Activated CD4-positive, alpha-beta T cell treated with anti-CD3 and anti-CD28 coated beads for 36 hours (primary cell): ENCODE data around the gene SLC22A5. TPM values are rescaled to one million over a fixed set of nuclear protein-coding genes. Genes with fewer than 3 reads are reported as not detected.

Source experiments
- ATAC-seq: fragments of 200-7000 bp; cut with Tn5 transposase; one replicate; pipeline ENCODE4 v1.10.0; 2021; ENCODE audit warnings: mild to moderate bottlenecking, moderate library complexity
- CTCF ChIA-PET: fragments of 350-600 bp; sonication (Branson Sonifier 250); formaldehyde crosslinking; loops from one replicate; lab custom pipeline; 2021; ENCODE audit warnings: antibody characterized with exemption; lab: Charles Lee
- POLR2A ChIA-PET: fragments of 350-600 bp; sonication (Branson Sonifier 250); formaldehyde crosslinking; loops from one replicate; lab custom pipeline; 2021; ENCODE audit warnings: antibody characterized with exemption, inconsistent platforms; lab: Charles Lee
- DNase-seq: peaks from one replicate; pipeline ENCODE4 v3.0.0-alpha.2; 2020
- H3K27ac Mint-ChIP-seq: one replicate; pipeline ENCODE4 v1.8.0; 2021; ENCODE audit warnings: mixed read lengths
- H3K27me3 Mint-ChIP-seq: one replicate; pipeline ENCODE4 v1.8.0; 2021; ENCODE audit warnings: mixed read lengths
- H3K36me3 Mint-ChIP-seq: one replicate; pipeline ENCODE4 v1.8.0; 2021; ENCODE audit warnings: low read depth, mixed read lengths
- H3K4me1 Mint-ChIP-seq: one replicate; pipeline ENCODE4 v1.8.0; 2021; ENCODE audit warnings: mixed read lengths
- H3K4me3 Mint-ChIP-seq: one replicate; pipeline ENCODE4 v1.8.0; 2021; ENCODE audit warnings: mild to moderate bottlenecking, moderate library complexity, mixed read lengths
- H3K9me3 Mint-ChIP-seq: one replicate; pipeline ENCODE4 v1.8.0; 2021; ENCODE audit warnings: low read depth, mixed read lengths
- intact Hi-C, 2 experiments: fragments of 100-400 bp; cut with DNase I in 1 of 2; cut with micrococcal nuclease in 1 of 2; formaldehyde crosslinking; loops; one replicate each; pipeline versions ENCODE4 v1.14.2 to v1.15.1; 2022 to 2024; cut with DNase I, micrococcal nuclease
- total RNA-seq, 2 experiments: library from RNA; stranded (reverse); gene quantifications; one replicate each; pipeline ENCODE4 v1.2.3, GENCODE V29; 2021

Gene SLC22A5
- total RNA-seq, 2 experiments from 2014 or later, result 3.7 to 4.9 TPM

GRCh38 chr5:132388244-132389050 is 18.9 kb downstream of the SLC22A5 start:
- intact Hi-C loops, result loop anchor here in 1 of 2 experiments (5.0 kb wide), 1 partner anchor 434 kb away; no protein-coding TSS in a partner anchor
- DNase-seq (no peak), ATAC-seq (no peak)
- H3K27me3 Mint-ChIP-seq, result no peaks in the 10 kb centered on the region
- no peaks in the 10 kb centered on the region for H3K36me3 Mint-ChIP-seq
- no peak overlapping the region for H3K27ac Mint-ChIP-seq
- no peak overlapping the region for H3K4me3 Mint-ChIP-seq
- peaks cover 55% of the 10 kb centered on the region for H3K4me1 Mint-ChIP-seq
- POLR2A ChIA-PET, result interaction anchor here (0.8 to 1.4 kb wide), 2 partner anchors 92 to 108 kb away, joined by 3 to 4 read pairs; no protein-coding TSS in a partner anchor
- CTCF ChIA-PET, result interaction anchor here (0.6 to 19.4 kb wide), 12 partner anchors 13 to 984 kb away, joined by 3 to 308 read pairs (median 4); no protein-coding TSS in a partner anchor
- H3K9me3 Mint-ChIP-seq, result no peaks in the 10 kb centered on the region

GRCh38 chr5:132389051-132389331 is 19.5 kb downstream of the SLC22A5 start:
- Mint-ChIP-seq H3K4me3 (no peak overlapping the region), H3K27ac (no peak overlapping the region), H3K9me3 (no peaks in the 10 kb centered on the region), H3K36me3 (no peaks in the 10 kb centered on the region), H3K27me3 (no peaks in the 10 kb centered on the region), H3K4me1 (peaks cover 55% of the 10 kb centered on the region)
- CTCF ChIA-PET, result interaction anchor here (0.8 to 19.4 kb wide), 4 partner anchors 22 to 120 kb away, joined by 3 to 308 read pairs (median 18); no protein-coding TSS in a partner anchor
- ATAC-seq (no peak), DNase-seq (no peak)
- intact Hi-C loops, result loop anchor here in 1 of 2 experiments (5.0 kb wide), 1 partner anchor 433 kb away; no protein-coding TSS in a partner anchor
- POLR2A ChIA-PET, result interaction anchor here (0.8 kb wide), 1 partner anchor 108 kb away, joined by 4 read pairs; no protein-coding TSS in a partner anchor

- ATAC-seq (peak; percentile 60), DNase-seq (peak; percentile 56)
- Mint-ChIP-seq H3K27me3 (no peaks in the 10 kb centered on the region), H3K36me3 (no peaks in the 10 kb centered on the region), H3K9me3 (no peaks in the 10 kb centered on the region), H3K27ac (no peak overlapping the region), H3K4me3 (no peak overlapping the region), H3K4me1 (peaks cover 61% of the 10 kb centered on the region)
- intact Hi-C loops, result loop anchor here in 1 of 2 experiments (5.0 kb wide), 1 partner anchor 433 kb away; no protein-coding TSS in a partner anchor
- CTCF ChIA-PET, result interaction anchor here (0.7 to 19.4 kb wide), 8 partner anchors 21 to 451 kb away, joined by 3 to 308 read pairs (median 4); no protein-coding TSS in a partner anchor
- POLR2A ChIA-PET, result interaction anchor here (0.6 to 1.5 kb wide), 3 partner anchors 91 to 761 kb away, joined by 3 read pairs; no protein-coding TSS in a partner anchor
These were observed 20.2 kb downstream of the SLC22A5 start for GRCh38 chr5:132389585-132390286.

GRCh38 chr5:132391247-132391646 is 21.7 kb downstream of the SLC22A5 start:
- peaks cover 64% of the 10 kb centered on the region for H3K4me1 Mint-ChIP-seq
- DNase-seq, result no peak
- no peaks in the 10 kb centered on the region for H3K36me3 Mint-ChIP-seq
- H3K27ac Mint-ChIP-seq, result peak overlapping the region; percentile 33
- no peaks in the 10 kb centered on the region for H3K27me3 Mint-ChIP-seq
- POLR2A ChIA-PET, result interaction anchor here (1.0 kb wide), 1 partner anchor 96 kb away, joined by 3 read pairs; no protein-coding TSS in a partner anchor
- intact Hi-C loops, result no loop called here
- no peak for ATAC-seq
- CTCF ChIA-PET, result interaction anchor here (0.8 to 19.4 kb wide), 5 partner anchors 15 to 422 kb away, joined by 3 to 308 read pairs (median 4); no protein-coding TSS in a partner anchor
- H3K4me3 Mint-ChIP-seq, result no peak overlapping the region
- H3K9me3 Mint-ChIP-seq, result no peaks in the 10 kb centered on the region

GRCh38 chr5:132391870-132392269 is 22.4 kb downstream of the SLC22A5 start:
- ATAC-seq (peak; percentile 50), DNase-seq (no peak)
- intact Hi-C loops, result no loop called here
- Mint-ChIP-seq H3K9me3 (no peaks in the 10 kb centered on the region), H3K27ac (peak overlapping the region; percentile 59), H3K4me3 (no peak overlapping the region), H3K36me3 (no peaks in the 10 kb centered on the region), H3K4me1 (peaks cover 64% of the 10 kb centered on the region), H3K27me3 (no peaks in the 10 kb centered on the region)
- CTCF ChIA-PET, result interaction anchor here (0.6 to 19.4 kb wide), 5 partner anchors 12 to 110 kb away, joined by 3 to 308 read pairs (median 4); no protein-coding TSS in a partner anchor
- POLR2A ChIA-PET, result interaction anchor here (1.0 kb wide), 1 partner anchor 96 kb away, joined by 3 read pairs; no protein-coding TSS in a partner anchor

- intact Hi-C loops, result no loop called here
- ATAC-seq, result no peak
- peaks cover 65% of the 10 kb centered on the region for H3K4me1 Mint-ChIP-seq
- H3K4me3 Mint-ChIP-seq, result no peak overlapping the region
- ChIA-PET CTCF (interaction anchor here (0.6 to 19.4 kb wide), 5 partner anchors 13 to 119 kb away, joined by 3 to 308 read pairs (median 3); no protein-coding TSS in a partner anchor), POLR2A (interaction anchor here (1.0 kb wide), 1 partner anchor 95 kb away, joined by 3 read pairs; no protein-coding TSS in a partner anchor)
- no peak overlapping the region for H3K27ac Mint-ChIP-seq
- H3K9me3 Mint-ChIP-seq, result no peaks in the 10 kb centered on the region
- H3K27me3 Mint-ChIP-seq, result no peaks in the 10 kb centered on the region
- no peaks in the 10 kb centered on the region for H3K36me3 Mint-ChIP-seq
- no peak for DNase-seq
These were observed 22.9 kb downstream of the SLC22A5 start for GRCh38 chr5:132392411-132392810.

- ChIA-PET CTCF (interaction anchor here (0.6 to 19.4 kb wide), 5 partner anchors 91 to 416 kb away, joined by 3 to 308 read pairs (median 3); no protein-coding TSS in a partner anchor), POLR2A (no interaction called here)
- Mint-ChIP-seq H3K36me3 (no peaks in the 10 kb centered on the region), H3K27me3 (no peaks in the 10 kb centered on the region), H3K4me1 (peaks cover 69% of the 10 kb centered on the region), H3K4me3 (no peak overlapping the region), H3K9me3 (no peaks in the 10 kb centered on the region), H3K27ac (no peak overlapping the region)
- ATAC-seq (no peak), DNase-seq (no peak)
- intact Hi-C loops, result no loop called here
These were observed 23.7 kb downstream of the SLC22A5 start for GRCh38 chr5:132392978-132393825.

GRCh38 chr5:132394667-132395259 is 25.3 kb downstream of the SLC22A5 start:
- Mint-ChIP-seq H3K27ac (no peak overlapping the region), H3K9me3 (no peaks in the 10 kb centered on the region), H3K27me3 (no peaks in the 10 kb centered on the region), H3K4me1 (peaks cover 67% of the 10 kb centered on the region), H3K4me3 (no peak overlapping the region), H3K36me3 (no peaks in the 10 kb centered on the region)
- POLR2A ChIA-PET, result no interaction called here
- intact Hi-C loops, result no loop called here
- CTCF ChIA-PET, result interaction anchor here (1.0 to 19.4 kb wide), 4 partner anchors 8 to 107 kb away, joined by 3 to 308 read pairs (median 6); no protein-coding TSS in a partner anchor
- DNase-seq (no peak), ATAC-seq (no peak)

- H3K36me3 Mint-ChIP-seq, result no peaks in the 10 kb centered on the region
- no peaks in the 10 kb centered on the region for H3K9me3 Mint-ChIP-seq
- POLR2A ChIA-PET, result no interaction called here
- no peak overlapping the region for H3K27ac Mint-ChIP-seq
- DNase-seq (no peak), ATAC-seq (peak; percentile 61)
- CTCF ChIA-PET, result interaction anchor here (1.4 to 3.0 kb wide), 3 partner anchors 9 to 18 kb away, joined by 3 to 6 read pairs (median 5); no protein-coding TSS in a partner anchor
- intact Hi-C loops, result loop anchor here in 1 of 2 experiments (1.0 kb wide), 1 partner anchor 15 kb away; no protein-coding TSS in a partner anchor
- no peak overlapping the region for H3K4me3 Mint-ChIP-seq
- H3K4me1 Mint-ChIP-seq, result peaks cover 71% of the 10 kb centered on the region
- no peaks in the 10 kb centered on the region for H3K27me3 Mint-ChIP-seq
These were observed 27.1 kb downstream of the SLC22A5 start for GRCh38 chr5:132396589-132397031.

- Mint-ChIP-seq H3K27me3 (no peaks in the 10 kb centered on the region), H3K36me3 (no peaks in the 10 kb centered on the region), H3K27ac (no peak overlapping the region), H3K4me1 (peaks cover 67% of the 10 kb centered on the region), H3K4me3 (no peak overlapping the region), H3K9me3 (no peaks in the 10 kb centered on the region)
- intact Hi-C loops, result loop anchor here in 1 of 2 experiments (1.0 kb wide), 1 partner anchor 14 kb away; no protein-coding TSS in a partner anchor
- DNase-seq (no peak), ATAC-seq (peak; percentile 15)
- CTCF ChIA-PET, result interaction anchor here (1.0 to 3.0 kb wide), 5 partner anchors 9 to 18 kb away, joined by 3 to 6 read pairs (median 3); no protein-coding TSS in a partner anchor
- POLR2A ChIA-PET, result no interaction called here
These were observed 27.7 kb downstream of the SLC22A5 start for GRCh38 chr5:132397224-132397623.
